NCI-H187 treated with DMSO at 0.1 percent for 48 hours (cell line): ENCODE results near the gene ESYT3.
"Not testable (repeated sequence)": the region's sequence is repeated elsewhere in the genome, so short reads cannot be mapped to it uniquely, and the experiment has no call there.

Experiments
- DNase-seq: peaks from one replicate; lab custom pipeline; 2025; lab: John Stamatoyannopoulos, UW

ESYT3 gene

DNA sequence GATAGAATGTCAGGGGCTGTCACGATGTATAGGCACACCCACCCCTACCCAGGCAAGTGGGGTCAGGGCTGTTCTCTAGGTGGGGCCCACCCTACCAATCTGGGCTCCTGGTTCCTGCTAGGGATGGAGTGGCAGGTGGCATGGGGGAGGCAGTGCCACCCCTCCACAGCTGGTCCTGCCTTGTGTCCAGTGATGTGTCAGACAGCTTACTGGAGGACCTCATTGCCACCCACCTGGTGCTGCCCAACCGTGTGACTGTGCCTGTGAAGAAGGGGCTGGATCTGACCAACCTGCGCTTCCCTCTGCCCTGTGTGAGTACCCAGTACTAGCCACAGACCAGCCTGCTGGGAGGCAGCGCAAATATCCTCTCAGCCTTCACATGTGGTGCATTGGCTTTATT lies 27.5 kb downstream of the ESYT3 start:
- DNase-seq: no peak

DNA sequence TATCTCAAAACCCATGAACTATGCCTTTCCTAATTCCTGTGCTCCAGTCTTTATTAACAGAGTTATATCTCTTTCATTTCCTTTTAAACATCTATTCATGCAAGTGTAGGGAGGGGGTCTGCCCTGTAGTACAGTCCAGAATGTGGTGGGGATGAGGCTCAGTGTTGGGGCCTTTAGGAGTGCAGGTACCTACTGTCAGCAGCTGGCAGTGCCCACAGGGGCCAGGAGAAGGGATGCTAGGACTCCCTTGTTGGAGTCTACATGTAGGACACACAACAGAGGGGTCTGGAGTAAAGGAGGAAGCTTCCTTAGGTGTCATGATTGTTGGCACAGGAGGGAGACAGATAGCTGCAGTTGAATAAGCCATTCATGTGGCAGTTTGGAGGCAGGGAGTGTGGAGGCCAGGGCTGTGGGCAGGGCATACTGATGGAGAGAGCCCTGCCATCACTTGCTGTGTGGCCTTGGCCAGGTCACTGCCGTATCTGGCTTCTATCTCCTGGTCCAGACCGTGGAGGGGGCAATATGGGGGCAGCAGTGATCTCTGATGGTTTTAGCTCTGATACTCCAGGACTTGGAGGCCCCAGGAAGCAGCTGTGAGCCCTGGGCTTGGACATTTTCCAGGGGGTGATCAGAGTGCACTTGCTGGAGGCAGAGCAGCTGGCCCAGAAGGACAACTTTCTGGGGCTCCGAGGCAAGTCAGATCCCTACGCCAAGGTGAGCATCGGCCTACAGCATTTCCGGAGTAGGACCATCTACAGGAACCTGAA lies 29.5 kb downstream of the ESYT3 start:
- DNase-seq: no peak

DNA sequence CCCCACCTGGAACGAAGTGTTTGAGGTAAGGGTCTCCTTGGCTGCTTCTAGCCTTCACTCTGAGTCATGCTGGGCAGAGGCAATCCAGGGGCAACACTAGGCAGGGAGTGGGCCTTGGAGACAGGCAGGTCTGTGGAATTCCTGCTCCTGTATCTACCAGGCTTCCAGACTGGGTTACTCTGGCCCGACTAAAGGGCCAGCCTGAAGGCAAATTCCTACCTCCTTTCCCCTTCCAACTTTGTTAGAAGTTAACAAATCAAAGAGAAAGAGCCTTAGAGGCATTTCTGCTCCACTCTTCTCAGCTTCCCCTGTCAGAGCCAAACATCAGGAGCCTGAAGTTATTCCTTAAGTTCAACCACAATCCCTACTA lies 30.1 kb downstream of the ESYT3 start:
- no peak for DNase-seq

DNA sequence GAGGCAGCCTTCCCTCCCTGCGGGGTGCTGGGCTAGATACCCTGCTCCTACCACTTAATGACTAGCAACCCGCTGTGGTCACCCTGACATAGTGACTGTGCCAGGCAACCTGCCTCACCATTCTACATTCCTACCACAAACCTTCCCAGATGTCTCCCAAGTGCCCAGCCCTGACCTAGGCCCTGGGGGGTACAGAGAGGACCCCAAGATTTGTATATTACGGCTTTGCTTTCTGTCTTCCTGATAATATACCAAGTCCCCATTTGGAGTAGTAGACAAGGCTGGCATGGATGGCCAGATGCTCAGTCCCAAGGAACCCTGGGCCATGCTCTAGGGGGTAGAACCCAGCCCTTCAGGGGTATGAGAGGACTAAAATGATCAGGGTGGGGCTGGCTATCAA lies 31.0 kb downstream of the ESYT3 start:
- DNase-seq: no peak

DNA sequence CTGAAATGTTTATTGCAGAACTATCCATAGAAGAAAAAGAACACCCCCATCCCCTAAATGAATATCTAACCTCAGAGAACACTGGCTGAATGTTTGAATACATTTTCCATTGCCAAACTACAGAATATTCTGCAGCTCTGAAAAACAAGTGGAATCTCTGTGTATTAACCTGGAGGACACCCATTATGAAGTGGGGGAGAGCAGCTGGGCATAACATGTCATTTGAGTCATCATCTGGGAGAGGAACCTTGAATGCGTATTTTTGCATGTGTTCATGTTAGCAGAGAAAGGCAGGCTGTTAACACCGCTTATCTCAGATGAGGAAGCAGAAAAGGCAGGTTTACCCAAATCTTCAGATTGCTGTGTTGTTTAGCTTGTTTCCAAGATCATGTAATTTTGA lies 31.5 kb downstream of the ESYT3 start:
- DNase-seq: no peak

DNA sequence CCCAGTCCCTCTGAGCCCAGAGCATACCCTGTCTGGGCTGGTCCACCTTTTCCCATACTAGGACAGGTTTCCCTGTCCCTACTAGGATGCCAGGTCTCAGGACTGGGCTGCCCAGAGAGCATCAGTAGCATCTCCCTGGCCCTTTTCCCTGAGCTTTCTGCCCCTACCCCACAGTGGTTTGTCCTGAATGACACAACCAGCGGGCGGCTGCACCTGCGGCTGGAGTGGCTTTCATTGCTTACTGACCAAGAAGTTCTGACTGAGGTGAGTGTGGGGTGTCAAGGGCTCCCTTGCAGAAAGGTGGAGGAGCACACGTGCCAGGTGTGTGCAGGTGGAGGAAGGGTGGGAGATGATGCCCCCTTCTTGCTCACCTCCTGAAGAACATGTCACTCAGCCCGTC lies 33.5 kb downstream of the ESYT3 start:
- DNase-seq: no peak

DNA sequence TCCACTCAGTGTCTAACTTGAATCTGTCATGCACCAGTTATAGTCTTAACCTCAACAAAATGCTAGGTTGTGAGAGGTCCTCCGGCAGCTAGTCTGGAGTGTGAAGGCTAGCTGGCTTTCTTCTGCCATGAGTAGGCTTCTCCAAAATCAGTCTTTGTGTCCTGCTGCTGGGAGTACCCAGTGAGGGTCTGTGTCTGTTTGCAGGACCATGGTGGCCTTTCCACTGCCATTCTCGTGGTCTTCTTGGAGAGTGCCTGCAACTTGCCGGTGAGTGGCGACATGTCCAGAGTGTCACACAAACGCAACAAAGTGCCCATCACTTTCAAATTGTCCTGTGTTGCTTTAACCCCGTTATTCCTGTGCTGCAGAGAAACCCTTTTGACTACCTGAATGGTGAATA lies 34.0 kb downstream of the ESYT3 start:
- DNase-seq: no peak

DNA sequence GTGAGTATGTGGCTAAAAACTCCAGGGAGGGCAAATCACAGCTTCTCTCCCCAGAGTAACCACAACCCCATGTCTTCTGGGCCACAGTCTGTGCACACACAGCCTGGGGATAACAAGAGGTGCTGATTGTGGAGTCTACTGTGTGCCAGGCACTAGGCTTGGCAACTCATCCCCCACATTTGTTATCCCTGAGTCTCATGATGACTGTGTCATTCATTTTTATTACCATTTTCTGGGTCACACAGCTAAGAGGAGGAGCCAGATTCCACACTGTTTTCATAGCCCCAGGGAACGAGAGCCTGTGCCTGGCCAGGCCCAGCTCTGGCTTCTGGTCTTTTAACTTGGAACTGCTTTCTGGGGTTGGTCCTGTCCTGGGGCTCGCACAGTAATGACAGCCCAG lies 34.5 kb downstream of the ESYT3 start:
- DNase-seq: no peak

DNA sequence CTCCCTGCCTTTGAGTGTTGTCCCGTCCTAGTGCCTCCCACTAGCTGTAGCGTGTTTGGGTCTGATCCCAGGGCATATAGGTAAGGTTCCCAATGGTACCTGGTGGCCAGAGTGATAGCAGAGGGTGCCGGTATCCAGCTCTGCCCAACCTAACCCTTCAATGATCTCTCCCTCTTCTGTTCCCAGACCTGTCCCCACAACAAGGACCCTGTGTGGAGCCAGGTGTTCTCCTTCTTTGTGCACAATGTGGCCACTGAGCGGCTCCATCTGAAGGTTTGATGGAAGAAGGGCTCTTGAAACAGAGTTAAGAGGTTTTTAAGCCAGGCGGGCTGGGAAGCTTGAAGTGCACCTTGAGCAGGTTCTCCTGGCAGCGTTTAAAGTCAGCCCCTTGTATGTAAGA lies 35.5 kb downstream of the ESYT3 start:
- DNase-seq: peak; percentile 33

DNA sequence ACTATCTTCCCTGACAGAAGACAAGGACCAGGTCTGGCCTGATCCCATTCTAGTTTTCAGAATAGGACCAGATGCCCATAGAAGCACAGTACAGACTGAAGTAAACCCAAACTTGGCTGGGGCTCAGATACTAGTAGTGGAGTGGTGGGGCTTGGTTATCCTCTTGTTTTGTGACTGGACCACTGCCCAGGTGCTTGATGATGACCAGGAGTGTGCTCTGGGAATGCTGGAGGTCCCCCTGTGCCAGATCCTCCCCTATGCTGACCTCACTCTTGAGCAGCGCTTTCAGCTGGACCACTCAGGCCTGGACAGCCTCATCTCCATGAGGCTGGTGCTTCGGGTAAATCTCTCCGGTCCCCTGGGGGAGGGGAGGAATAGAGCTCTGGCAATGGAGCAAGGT lies 36.3 kb downstream of the ESYT3 start:
- DNase-seq: no peak

DNA sequence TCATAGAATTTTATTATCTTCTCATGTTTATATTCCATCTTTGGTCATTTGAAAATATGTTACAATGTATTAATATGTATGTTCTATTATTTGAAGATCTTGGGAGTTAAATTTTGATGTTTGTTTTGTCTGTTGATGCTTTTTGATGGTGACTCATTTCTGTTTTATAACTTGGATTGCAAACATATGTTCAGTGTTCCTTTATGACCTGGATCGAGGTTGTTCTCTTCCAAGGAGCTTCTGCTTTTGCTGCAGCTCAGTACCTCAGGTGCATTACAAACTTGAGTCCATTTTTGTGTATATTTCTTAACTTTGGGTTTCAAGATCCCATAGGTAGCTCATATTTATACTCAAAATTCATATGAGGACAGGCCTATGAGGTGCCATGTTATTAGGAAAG lies 37.1 kb downstream of the ESYT3 start:
- DNase-seq: no peak

DNA sequence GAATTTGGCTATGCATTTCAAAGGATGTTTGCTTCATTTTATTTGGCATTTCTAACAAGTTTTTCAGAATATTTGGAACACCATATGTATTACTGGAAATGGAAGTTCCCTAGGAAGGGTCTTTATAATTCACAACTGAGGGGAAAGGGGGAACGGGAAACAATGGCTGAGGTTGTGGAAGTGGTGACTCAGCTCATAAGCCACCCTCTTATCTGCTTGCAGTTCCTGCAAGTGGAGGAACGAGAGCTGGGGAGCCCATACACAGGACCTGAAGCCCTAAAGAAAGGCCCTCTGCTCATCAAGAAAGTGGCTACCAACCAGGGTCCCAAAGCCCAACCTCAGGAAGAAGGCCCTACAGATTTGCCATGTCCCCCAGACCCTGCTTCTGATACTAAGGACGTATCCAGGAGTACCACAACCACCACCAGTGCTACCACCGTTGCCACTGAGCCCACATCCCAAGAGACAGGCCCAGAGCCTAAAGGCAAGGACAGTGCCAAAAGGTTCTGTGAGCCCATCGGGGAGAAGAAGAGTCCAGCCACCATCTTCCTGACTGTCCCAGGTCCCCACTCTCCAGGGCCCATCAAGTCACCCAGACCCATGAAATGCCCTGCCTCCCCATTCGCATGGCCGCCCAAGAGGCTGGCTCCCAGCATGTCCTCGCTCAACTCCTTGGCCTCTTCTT lies 37.9 kb downstream of the ESYT3 start:
- DNase-seq: no peak

DNA sequence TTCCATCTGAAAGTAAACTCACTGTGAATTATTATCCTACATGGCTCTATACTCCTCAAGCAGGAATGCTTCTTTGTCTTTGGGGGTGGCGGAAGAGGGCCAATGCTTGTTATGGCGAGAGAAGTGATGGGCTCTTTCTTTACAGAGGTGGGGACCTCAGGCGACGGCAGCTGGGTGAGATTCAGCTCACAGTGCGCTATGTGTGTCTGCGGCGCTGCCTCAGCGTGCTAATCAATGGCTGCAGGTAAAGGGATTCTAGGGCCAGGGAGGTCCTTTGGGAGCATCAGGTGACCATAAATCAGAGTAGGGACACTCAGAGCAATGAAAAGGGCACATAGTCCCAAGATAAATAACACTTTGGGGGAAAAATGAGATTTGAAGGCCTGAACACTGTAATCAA lies 39.0 kb downstream of the ESYT3 start:
- DNase-seq: no peak

DNA sequence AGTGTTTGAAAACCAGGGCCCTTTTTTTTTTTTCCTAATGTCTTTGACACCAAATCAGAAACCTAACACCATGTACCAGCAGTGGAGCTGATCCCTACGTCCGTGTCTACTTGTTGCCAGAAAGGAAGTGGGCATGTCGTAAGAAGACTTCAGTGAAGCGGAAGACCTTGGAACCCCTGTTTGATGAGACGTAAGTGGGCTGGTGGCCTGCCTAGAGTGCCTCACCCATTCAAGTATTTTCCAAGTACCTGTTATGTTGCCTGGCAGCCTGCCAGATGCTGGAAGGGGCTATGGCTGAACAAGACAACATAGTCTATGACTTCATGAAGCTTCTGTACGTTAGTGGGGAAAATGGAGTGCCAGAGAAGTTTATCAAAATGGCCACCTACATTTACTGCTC lies 39.7 kb downstream of the ESYT3 start:
- peak; percentile 9 for DNase-seq

DNA sequence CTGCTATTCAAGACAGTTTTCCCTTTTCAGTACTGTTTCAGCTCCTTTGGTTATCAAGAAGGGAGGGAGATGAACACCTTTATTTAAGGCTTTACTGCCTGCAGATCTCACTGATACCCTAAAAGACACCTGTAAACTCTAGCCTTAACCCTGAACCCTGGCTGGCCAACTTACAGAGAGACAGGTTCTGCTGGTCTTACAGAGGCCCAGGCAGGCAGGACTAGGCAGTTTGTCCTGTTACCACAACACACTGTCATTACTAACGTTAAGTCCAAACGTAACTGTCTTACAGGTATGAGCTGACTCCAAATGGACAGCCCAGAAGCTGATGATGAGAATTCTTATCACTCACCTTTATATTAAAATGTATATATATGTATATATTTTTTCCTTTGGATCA lies 42.1 kb downstream of the ESYT3 start:
- DNase-seq: no peak

DNA sequence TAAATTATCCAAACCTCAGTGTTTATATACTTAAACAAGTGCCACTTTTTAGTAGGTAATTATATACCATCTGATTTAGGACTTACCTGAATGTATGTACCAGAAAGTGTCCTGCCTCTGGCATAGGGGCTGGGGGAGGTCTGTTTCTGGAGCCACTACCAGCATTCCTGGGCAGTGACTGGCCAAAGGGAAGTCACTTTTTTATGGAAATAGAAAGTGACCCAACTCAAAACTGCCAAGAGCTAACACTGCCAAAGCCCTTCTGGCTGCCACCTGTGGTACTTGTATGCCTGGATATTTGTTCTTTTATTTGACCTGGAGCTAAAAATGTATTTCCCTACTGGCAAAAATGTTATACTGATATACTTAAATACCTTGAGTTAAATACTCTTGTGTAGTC lies 42.7 kb downstream of the ESYT3 start:
- DNase-seq: no peak

DNA sequence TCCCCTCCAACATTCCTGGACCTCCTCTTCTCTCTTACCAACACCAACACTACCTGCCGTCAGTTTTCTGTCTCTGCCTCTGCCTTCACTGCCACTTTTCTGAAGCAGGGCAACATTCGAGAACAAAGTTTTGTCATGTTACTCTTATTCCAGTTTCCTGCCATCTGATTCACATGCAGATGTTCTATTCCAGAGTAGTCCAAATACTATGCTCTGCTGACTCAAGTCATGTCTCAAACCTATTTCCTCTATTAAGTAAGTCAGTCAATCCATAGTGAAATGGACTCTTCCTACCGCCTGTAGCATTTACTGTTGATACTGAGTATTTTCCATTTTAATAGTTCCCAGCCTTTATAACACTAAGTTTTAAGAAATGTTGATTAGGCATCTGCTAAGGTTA lies 43.4 kb downstream of the ESYT3 start:
- no peak for DNase-seq

DNA sequence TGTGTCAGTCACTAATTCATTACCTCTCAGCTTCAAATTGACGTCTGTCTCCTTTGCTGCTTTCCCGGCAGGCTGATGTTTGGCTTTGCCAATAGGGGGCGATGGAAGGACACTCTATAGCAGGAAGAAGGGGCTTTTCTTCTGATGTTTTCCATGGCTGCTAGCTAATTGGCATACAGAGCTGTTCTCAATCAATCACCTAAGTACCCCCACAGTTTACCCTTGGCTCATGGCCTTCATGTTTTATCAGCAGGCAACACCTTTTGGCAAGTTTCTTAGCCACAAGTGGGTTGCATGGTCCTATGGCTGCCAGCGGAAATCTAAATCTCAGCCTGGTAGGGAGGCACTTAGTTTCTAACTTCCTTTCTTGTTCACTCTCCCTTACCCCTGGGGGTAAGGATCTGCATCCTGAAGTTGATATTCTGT lies 45.0 kb downstream of the ESYT3 start:
- DNase-seq: no peak

DNA sequence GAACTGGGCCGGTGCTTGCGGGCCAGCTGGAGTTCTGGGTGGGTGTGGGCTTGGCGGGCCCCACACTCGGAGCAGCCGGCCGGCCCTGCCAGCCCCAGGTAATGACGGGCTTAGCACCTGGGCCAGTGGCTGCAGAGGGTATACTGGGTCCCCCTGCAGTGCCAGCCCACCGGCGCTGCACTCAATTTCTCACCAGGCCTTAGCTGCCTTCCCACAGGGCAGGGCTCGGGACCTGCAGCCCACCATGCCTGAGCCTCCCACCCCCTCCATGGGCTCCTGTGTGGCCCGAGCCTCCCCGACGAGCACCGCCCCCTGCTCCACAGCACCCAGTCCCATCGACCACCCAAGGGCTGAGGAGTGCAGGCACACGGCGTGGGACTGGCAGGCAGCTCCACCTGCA lies 50.3 kb downstream of the ESYT3 start:
- DNase-seq: not testable (repeated sequence)

DNA sequence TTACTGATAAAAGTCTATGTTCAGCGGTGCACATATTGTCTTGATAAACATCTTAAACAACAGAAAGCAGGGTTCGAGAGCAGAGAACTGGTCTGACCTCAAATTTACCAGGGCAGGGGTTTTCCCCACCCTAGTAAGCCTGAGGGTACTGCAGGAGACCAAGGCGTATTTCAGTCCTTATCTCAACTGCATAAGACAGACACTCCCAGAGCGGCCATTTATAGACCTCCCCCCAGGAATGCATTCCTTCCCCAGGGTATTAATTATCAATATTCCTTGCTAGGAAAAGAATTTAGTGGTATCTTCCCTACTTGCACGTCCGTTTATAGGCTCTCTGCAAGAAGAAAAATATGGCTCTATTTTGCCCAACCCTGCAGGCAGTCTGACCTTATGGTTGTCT lies 52.2 kb downstream of the ESYT3 start:
- not testable (repeated sequence) for DNase-seq

DNA sequence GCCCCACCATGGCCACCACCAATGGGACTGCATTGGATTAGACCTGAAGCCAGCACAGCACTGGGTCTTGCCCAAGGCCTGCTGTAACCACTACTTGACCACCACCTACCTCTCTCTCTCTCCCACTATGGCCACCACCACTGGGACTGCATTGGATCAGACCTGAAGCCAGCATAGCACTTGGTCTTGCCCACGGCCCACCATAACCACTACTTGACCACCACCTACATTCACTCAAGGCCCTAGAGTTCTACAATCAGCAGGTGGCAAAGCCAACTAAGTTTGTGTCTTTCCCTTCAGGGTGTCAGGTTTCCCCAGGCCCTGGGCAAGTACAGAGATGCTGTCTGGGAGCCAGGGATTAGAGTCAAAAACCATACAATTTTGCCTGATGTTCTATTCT lies 57.6 kb downstream of the ESYT3 start:
- no peak for DNase-seq

DNA sequence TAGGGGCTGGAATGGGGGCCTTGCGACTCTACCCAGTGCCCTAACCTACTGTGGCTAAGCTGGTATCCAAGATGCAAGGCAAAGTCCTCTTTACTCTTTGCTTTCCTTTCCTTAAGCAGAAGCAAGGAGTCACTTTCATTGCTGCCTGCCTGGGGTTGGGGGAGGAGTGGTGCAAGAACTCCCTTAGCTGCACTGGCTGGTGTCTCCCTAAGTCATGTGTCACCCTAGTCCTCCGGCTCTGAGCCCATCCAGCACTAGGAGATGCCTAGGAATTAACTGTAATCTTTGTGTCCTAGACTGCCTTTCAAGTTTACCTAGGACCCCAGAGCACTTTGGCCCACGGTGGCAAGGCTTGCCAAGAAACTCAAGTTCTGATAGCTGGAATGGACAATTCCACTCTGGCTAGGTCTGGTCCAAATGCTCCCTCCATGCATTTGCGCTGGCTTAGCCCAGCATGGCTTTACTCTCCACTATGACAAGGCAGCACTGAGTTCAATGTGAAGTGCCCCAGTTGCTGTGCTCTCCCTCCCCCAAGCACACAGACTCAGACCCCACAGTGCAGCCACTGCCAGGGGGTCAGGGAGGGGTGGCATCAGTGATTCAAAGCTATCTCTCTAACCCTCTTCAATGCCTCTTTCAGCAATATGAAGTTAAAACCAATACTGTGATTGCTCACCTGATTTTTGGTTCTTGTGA lies 58.7 kb downstream of the ESYT3 start:
- DNase-seq: no peak
